Liver (tissue), 9 donors: Measurements from ENCODE around the gene CYBA. TPM values are rescaled to one million over a fixed set of nuclear protein-coding genes. Genes with fewer than 3 reads are reported as not detected.

Experiments used
- DNase-seq: peaks from one replicate; pipeline ENCODE4 v3.0.0-alpha.2; 2017; ENCODE audit warnings: low spot score
- H3K27ac ChIP-seq, 2 donors: one replicate each; pipeline ENCODE4 v1.7.0; 2013; ENCODE audit warnings: inconsistent platforms in 2 of 2, low read length in 2 of 2, control low read depth in 1 of 2, low read depth in 1 of 2, mild to moderate bottlenecking in 1 of 2
- H3K27me3 ChIP-seq, 4 donors: one replicate each; pipeline versions ENCODE4 v1.6.1 to v1.7.0; 2013; ENCODE audit warnings: low read length in 3 of 4, inconsistent platforms in 1 of 4, mild to moderate bottlenecking in 1 of 4, moderate library complexity in 1 of 4; ENCODE audit not compliant: control insufficient read depth in 4 of 4, insufficient read depth in 4 of 4
- H3K36me3 ChIP-seq, 4 donors: one replicate each; pipeline versions ENCODE4 v1.6.1 to v1.7.0; 2013; ENCODE audit warnings: low read length in 3 of 4, mild to moderate bottlenecking in 3 of 4, low read depth in 1 of 4, moderate library complexity in 1 of 4; ENCODE audit not compliant: control insufficient read depth in 4 of 4, insufficient read depth in 3 of 4
- H3K4me1 ChIP-seq, 4 donors: one replicate each; pipeline versions ENCODE4 v1.6.1 to v1.7.0; 2013; ENCODE audit warnings: low read length in 3 of 4, mild to moderate bottlenecking in 3 of 4, moderate library complexity in 1 of 4; ENCODE audit not compliant: control insufficient read depth in 4 of 4, insufficient read depth in 4 of 4
- H3K4me3 ChIP-seq, 3 donors: one replicate each; pipeline versions ENCODE4 v1.6.1 to v1.7.0; 2013; ENCODE audit warnings: low read length in 3 of 3, control low read depth in 1 of 3, low read depth in 1 of 3, mild to moderate bottlenecking in 1 of 3
- H3K9ac ChIP-seq, 2 donors: one replicate each; pipeline ENCODE4 v1.7.0; 2013; ENCODE audit warnings: low read length in 2 of 2, mild to moderate bottlenecking in 2 of 2, moderate library complexity in 2 of 2, control low read depth in 1 of 2, low read depth in 1 of 2
- H3K9me3 ChIP-seq, 4 donors: one replicate each; pipeline versions ENCODE4 v1.6.1 to v1.7.0; 2013; ENCODE audit warnings: low read length in 3 of 4; ENCODE audit not compliant: control insufficient read depth in 4 of 4
- ATF3 ChIP-seq: IDR thresholded peaks from 2 replicates; pipeline ENCODE4 v1.6.1; 2016; ENCODE audit warnings: antibody characterized with exemption
- CTCF ChIP-seq: fragments of 150-350 bp; IDR thresholded peaks from 2 replicates; pipeline ENCODE4 v1.5.1; 2017; ENCODE audit warnings: improper control_type of control experiment, low read depth, low read length; ENCODE audit not compliant: missing input control
- EGR1 ChIP-seq, 2 donors: IDR thresholded peaks; 2 replicates each; pipeline ENCODE4 v1.6.1; 2016 to 2018; ENCODE audit warnings: antibody characterized with exemption in 2 of 2, low read depth in 2 of 2
- FOXA1 ChIP-seq: IDR thresholded peaks from 2 replicates; pipeline ENCODE4 v1.6.1; 2016; ENCODE audit warnings: antibody characterized with exemption
- FOXA2 ChIP-seq: IDR thresholded peaks from 2 replicates; pipeline ENCODE4 v1.6.1; 2016; ENCODE audit warnings: antibody characterized with exemption
- GABPA ChIP-seq, 2 donors: IDR thresholded peaks in 1 of 2; conservative IDR thresholded peaks in 1 of 2; 2 replicates each; pipeline ENCODE4 v1.6.1; 2016; ENCODE audit warnings: antibody characterized with exemption in 2 of 2, mild to moderate bottlenecking in 1 of 2, moderate library complexity in 1 of 2
- HNF4A ChIP-seq, 2 donors: conservative IDR thresholded peaks; 2 replicates each; pipeline ENCODE4 v1.6.1; 2016; ENCODE audit warnings: antibody characterized with exemption in 2 of 2, mild to moderate bottlenecking in 2 of 2
- HNF4G ChIP-seq: IDR thresholded peaks from 2 replicates; pipeline ENCODE4 v1.6.1; 2016; ENCODE audit warnings: antibody characterized with exemption
- JUND ChIP-seq, 2 donors: IDR thresholded peaks; 2 replicates each; pipeline ENCODE4 v1.6.1; 2016; ENCODE audit warnings: antibody characterized with exemption in 2 of 2
- MAX ChIP-seq: IDR thresholded peaks from 2 replicates; pipeline ENCODE4 v1.6.1; 2016; ENCODE audit warnings: antibody characterized with exemption
- NR2F2 ChIP-seq: IDR thresholded peaks from 2 replicates; pipeline ENCODE4 v1.6.1; 2016; ENCODE audit warnings: antibody characterized with exemption
- RAD21 ChIP-seq, 2 donors: IDR thresholded peaks; 2 replicates each; pipeline ENCODE4 v1.6.1; 2016; ENCODE audit warnings: antibody characterized with exemption in 2 of 2, mild to moderate bottlenecking in 2 of 2
- REST ChIP-seq: IDR thresholded peaks from 2 replicates; pipeline ENCODE4 v1.6.1; 2016; ENCODE audit warnings: antibody characterized with exemption, mild to moderate bottlenecking
- RXRA ChIP-seq, 2 donors: IDR thresholded peaks; 2 replicates each; pipeline ENCODE4 v1.6.1; 2017 to 2018; ENCODE audit warnings: antibody characterized with exemption in 2 of 2, mild to moderate bottlenecking in 1 of 2
- SP1 ChIP-seq: IDR thresholded peaks from 2 replicates; pipeline ENCODE4 v1.6.1; 2018; ENCODE audit warnings: antibody characterized with exemption, mild to moderate bottlenecking
- TAF1 ChIP-seq: conservative IDR thresholded peaks from 2 replicates; pipeline ENCODE4 v1.6.1; 2016; ENCODE audit warnings: antibody characterized with exemption, mild to moderate bottlenecking
- YY1 ChIP-seq: IDR thresholded peaks from 2 replicates; pipeline ENCODE4 v1.6.1; 2016; ENCODE audit warnings: antibody characterized with exemption, mild to moderate bottlenecking
- ZBTB33 ChIP-seq: IDR thresholded peaks from 2 replicates; pipeline ENCODE4 v1.6.1; 2016; ENCODE audit warnings: antibody characterized with exemption
- WGBS: extraction: QIAGEN DNeasy Blood & Tissue Kit; methylation state at CpG from one replicate; pipeline ENCODE4 v1.1.7; 2013; 5-methylcytosine and 5-hydroxymethylcytosine counted together
- polyA plus RNA-seq, 2 donors: library from polyadenylated mRNA; stranded (reverse) in 1 of 2; unstranded in 1 of 2; fragments of 200-250 nt in 1 of 2; fragments of >200 nt in 1 of 2; fragmentation: Nextera tagmentation in 1 of 2; extraction: Ambion mirVana in 1 of 2; gene quantifications; one replicate each; pipeline versions ENCODE4 v1.2.1 to v1.2.3, GENCODE V29; 2013 to 2015
- total RNA-seq, 2 donors: library from RNA; depleted of rRNA; stranded (reverse); fragments of >200 nt; gene quantifications; one replicate each; pipeline ENCODE4 v1.2.3, GENCODE V29; 2014
- donor health status: healthy.
- donor health status: healthy.
- donor health status: healthy.
- donor health status: healthy.
- donor health status: healthy.

The CYBA gene
- total and polyA plus RNA-seq, 4 donors, result 39.0 to 217 (median 52.6) TPM

GRCh38 chr16:88653596-88654362 lies 2.9 kb upstream of the CYBA start:
- Histone ChIP-seq H3K9ac (no peak overlapping the region), H3K27me3 (no peaks in the 10 kb centered on the region), H3K4me3 (no peak overlapping the region), H3K4me1 (peaks cover 0 to 11% (median 3%) of the 10 kb centered on the region in 4 donors), H3K27ac (no peak overlapping the region), H3K9me3 (no peaks in the 10 kb centered on the region), H3K36me3 (peaks cover 9 to 40% (median 22%) of the 10 kb centered on the region in 4 donors)
- TF ChIP-seq MAX, result no peak
- no peak for TF ChIP-seq HNF4A (conservative IDR thresholded peaks at IDR 0.05)
- no peak for TF ChIP-seq GABPA (IDR thresholded peaks at IDR 0.05 in 1 of 2, conservative IDR thresholded peaks at IDR 0.05 in 1 of 2)
- no peak for TF ChIP-seq FOXA1
- no peak for TF ChIP-seq RAD21 (IDR thresholded peaks at IDR 0.05)
- TF ChIP-seq ATF3, result no peak
- no peak for TF ChIP-seq SP1
- no peak for TF ChIP-seq REST
- no peak for TF ChIP-seq HNF4G
- no peak for TF ChIP-seq NR2F2
- TF ChIP-seq YY1, result no peak
- no peak for TF ChIP-seq TAF1
- no peak for TF ChIP-seq CTCF
- no peak for TF ChIP-seq EGR1 (IDR thresholded peaks at IDR 0.05; ENCODE audit: low read depth in 2 of 2)
- TF ChIP-seq FOXA2, result no peak
- no peak for DNase-seq
- 89% methylated on average over 32 of the region's 32 CpGs for WGBS

- no peak overlapping the region for H3K9ac ChIP-seq
- WGBS, result 93% methylated on average over 13 of the region's 13 CpGs
- H3K27me3 ChIP-seq, result no peaks in the 10 kb centered on the region
- no peak overlapping the region for H3K4me3 ChIP-seq
- no peaks in the 10 kb centered on the region for H3K9me3 ChIP-seq
- peaks cover 9 to 39% (median 20%) of the 10 kb centered on the region in 4 donors for H3K36me3 ChIP-seq
- no peak for DNase-seq
- no peak overlapping the region for H3K27ac ChIP-seq
- H3K4me1 ChIP-seq, result peaks cover 0 to 11% (median 3%) of the 10 kb centered on the region in 4 donors
- TF ChIP-seq ZBTB33, result no peak
- TF ChIP-seq FOXA2, result no peak
- no peak for TF ChIP-seq FOXA1
- no peak for TF ChIP-seq ATF3
- TF ChIP-seq HNF4A (conservative IDR thresholded peaks at IDR 0.05), result no peak
- TF ChIP-seq JUND (IDR thresholded peaks at IDR 0.05), result no peak
- TF ChIP-seq TAF1, result no peak
- TF ChIP-seq EGR1 (IDR thresholded peaks at IDR 0.05; ENCODE audit: low read depth in 2 of 2), result no peak
- TF ChIP-seq RXRA (IDR thresholded peaks at IDR 0.05), result no peak
- TF ChIP-seq CTCF, result no peak
- TF ChIP-seq SP1, result no peak
- no peak for TF ChIP-seq RAD21 (IDR thresholded peaks at IDR 0.05)
- TF ChIP-seq MAX, result no peak
- TF ChIP-seq NR2F2, result no peak
These were observed 2.2 kb upstream of the CYBA start for GRCh38 chr16:88653101-88653500.
